Cardiac fibroblast (primary cell): Measurements from ENCODE around the gene SMOC1.

Experiments used
- DNase-seq, 2 donors: peaks; one replicate each; pipeline versions ENCODE4 v3.0.0 to v3.0.0-alpha.2; 2010; ENCODE audit warnings: low read depth in 2 of 2
- H3K4me3 ChIP-seq, 2 donors: replicated peaks in 1 of 2; 1 replicate in 1 of 2; 2 replicates in 1 of 2; pipeline ENCODE4 v1.5.1; 2011; ENCODE audit warnings: low read depth in 2 of 2, low read length in 2 of 2, mild to moderate bottlenecking in 2 of 2, moderate library complexity in 1 of 2
- TF ChIP-seq, protein P1 (sequence below): IDR thresholded peaks from one replicate; pipeline ENCODE4 v1.5.1; 2011; ENCODE audit warnings: low read depth, mild to moderate bottlenecking, low read length, inconsistent platforms

SMOC1 gene

DNA sequence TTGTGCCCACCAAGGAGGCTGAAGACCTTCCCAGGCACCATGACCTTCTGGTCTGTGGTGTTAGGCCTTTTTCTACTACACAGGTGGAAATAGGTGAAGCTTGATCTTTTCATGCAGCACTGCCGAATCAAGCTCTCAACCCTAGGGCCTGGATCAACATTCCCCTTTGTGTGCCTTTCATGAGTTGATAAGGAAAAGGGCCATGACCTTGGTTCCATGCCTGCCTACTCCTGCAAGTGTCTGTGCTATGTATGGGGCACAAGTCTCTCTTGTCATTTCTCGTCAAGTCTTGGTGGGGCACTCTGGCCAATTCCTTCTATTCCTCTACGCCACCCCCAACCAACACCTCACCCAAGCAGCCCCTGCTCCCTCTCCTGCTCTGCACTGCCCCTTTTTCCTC, 155.0 kb downstream of the SMOC1 start:
- no peak for DNase-seq
- TF ChIP-seq, protein P1, sequence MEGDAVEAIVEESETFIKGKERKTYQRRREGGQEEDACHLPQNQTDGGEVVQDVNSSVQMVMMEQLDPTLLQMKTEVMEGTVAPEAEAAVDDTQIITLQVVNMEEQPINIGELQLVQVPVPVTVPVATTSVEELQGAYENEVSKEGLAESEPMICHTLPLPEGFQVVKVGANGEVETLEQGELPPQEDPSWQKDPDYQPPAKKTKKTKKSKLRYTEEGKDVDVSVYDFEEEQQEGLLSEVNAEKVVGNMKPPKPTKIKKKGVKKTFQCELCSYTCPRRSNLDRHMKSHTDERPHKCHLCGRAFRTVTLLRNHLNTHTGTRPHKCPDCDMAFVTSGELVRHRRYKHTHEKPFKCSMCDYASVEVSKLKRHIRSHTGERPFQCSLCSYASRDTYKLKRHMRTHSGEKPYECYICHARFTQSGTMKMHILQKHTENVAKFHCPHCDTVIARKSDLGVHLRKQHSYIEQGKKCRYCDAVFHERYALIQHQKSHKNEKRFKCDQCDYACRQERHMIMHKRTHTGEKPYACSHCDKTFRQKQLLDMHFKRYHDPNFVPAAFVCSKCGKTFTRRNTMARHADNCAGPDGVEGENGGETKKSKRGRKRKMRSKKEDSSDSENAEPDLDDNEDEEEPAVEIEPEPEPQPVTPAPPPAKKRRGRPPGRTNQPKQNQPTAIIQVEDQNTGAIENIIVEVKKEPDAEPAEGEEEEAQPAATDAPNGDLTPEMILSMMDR = no peak

DNA sequence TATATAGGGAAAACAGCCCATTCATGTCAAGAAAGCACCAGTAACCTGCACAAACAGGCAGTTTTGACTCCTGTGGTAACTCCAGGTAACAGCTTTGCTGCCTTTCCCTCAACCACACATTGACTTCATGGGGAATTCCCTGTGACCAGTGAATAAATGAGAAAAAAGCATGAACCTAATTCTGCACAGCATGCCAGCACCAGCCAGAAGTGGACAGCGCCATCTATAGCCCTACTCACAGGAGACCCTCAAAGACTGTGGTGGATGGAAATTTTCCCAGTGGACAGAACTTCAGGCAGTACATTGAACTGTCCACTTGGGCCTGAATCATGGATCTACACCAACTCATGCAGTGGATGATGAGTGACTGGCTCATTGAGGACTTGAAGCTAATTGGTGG, 157.4 kb downstream of the SMOC1 start:
- TF ChIP-seq, protein P1 = no peak
- DNase-seq = no peak
- H3K4me3 ChIP-seq = no peak overlapping the region

More for the DNA sequence above, 155.0 kb downstream of the SMOC1 start:
- H3K4me3 ChIP-seq = no peak overlapping the region

DNA sequence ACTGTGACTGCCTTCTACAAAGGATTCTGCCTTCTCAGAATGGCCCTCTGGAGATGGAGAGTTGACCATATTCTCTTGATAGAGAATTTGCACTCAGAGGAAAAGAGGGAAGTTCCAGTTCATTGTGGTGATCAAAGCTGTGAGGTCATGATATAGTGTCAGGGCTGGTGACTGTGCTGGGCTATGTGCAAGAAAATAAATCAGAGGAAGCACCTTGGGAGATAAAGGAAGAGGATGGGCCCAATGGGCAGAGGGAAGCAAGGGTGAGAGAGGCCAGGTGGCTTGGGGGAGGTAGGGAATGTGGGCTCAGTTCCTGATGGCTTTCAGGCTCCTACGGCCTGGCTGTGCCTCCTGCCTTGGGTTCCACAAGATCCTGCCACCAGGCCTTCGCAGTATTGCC, 163.8 kb downstream of the SMOC1 start:
- DNase-seq = no peak
- TF ChIP-seq, protein P1 = no peak
- no peak overlapping the region for H3K4me3 ChIP-seq

DNA sequence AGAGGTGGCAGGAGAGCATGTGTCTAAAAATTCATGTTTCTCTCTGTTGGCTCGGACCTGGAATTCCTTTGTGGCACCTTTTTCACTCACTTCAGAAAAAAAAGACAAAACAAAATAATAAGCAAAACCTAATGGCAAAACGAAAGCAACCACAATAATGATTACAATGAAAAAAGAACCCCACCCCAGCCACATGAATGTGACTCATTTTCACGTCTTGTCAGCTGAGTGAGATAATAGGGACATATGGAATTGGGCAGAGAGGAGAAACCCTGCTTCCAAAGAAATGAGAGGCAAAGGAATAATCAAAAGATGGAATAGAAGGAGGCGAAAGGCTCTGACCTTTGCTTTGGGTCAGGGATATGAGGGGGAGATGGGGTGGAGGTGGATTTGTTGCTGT, 166.1 kb downstream of the SMOC1 start:
- TF ChIP-seq, protein P1 = no peak
- no peak for DNase-seq

DNA sequence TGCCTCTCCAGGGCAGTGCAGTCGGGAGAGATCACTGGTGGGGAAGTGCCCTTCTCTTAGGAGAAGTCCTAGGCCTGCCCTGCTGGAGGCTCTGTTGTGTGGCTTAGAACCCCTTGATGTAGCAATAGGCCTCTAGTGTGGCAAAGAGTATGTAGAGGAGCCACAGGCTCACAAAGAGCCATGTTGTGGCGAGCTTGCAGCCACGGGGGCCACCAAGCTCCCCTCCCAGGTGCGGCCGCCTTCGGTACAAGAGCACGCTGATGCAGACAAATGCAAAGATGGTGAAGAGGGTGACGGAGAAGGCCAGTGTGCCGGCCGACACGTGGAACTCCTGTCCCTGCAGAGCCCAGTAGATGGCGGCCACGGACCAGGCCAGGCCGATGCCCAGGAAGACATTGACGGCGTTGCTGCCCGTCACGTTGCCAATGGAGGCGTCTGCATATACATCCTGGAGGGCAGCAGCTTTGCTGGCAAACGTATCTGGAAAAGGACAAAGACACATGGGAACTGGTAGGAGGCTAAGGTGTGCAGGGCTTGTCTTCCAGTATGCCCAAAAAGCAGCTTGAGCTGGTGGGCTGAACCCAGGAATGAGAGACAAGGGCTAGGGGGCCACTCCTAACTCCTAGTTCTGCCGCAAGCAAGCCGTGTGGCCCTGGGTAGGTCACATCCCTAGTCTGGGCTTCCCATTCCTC, 166.8 kb downstream of the SMOC1 start:
- no peak overlapping the region for H3K4me3 ChIP-seq
- peak; percentile 67 to 70 for DNase-seq
- TF ChIP-seq, protein P1 = peak; percentile 78

More for the DNA sequence above, 166.1 kb downstream of the SMOC1 start:
- no peak overlapping the region for H3K4me3 ChIP-seq

DNA sequence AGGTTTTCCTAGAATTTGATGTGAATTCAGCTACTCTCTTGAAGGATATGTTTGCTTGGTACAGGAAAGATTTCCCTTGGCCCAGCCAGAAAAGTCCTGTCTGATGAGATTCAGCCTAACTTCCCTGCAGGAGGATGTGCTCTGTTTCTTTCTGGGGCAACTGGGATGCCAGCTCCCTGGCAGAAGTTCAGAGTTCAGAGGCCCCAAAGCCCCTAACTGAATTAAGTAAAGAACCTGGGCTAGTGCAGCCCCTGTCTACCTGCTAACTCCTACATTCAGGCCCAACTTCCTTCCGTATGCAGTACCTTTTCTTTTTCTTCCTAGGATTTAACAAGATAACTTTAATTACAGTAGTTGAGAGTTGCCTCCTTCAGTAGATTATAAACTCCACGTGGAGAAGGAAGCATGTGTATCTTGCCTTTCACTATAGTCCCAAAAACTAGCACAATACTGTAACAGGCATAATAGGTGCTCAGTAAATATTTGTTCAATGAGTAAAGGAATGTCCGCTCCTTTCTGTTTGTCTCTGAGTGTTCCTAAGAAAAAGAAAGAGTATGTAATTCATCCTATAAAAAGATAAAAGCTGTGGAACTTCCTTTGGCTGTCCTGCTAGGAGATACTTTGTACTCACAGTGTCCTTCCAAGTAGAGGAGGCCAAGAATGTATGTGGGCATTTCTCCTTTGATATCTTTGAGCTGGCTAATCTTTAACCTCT, 168.5 kb downstream of the SMOC1 start:
- no peak for DNase-seq
- no peak overlapping the region for H3K4me3 ChIP-seq
- TF ChIP-seq, protein P1 = no peak
